ENCODE data around the gene MYH7B.

MYH7B gene

DNA sequence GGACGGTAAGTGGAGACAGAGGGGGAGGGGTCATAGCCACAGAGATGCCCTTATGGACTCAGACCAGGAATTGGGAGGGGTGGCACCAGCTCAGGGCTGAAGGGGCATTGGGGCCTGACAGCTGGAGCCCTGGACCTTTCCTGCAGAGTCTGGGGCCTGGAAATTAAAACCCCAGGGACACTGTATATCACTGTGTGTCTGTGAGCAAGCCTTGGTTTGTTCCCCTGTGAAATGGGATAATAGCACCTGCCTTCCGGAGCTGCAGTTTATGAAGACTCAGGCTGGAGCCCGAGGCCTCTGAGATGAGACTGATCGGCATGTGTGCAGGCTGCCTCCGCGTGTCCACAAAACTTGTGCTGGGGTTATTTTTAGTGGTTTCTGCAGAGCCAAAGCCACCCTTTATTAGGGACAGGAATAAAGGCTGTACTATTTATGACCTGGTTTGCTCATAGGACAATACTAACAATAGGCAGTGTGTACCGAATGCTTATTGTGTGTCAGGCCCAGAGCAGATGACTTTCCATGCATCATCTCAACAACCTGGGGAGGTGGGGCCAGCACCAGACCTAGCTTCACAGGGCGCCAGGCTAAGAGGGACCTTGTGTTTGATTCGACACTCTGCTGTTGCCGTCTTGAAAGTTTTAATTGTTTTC is 22.6 kb downstream of the MYH7B start:
- DNase-seq = no peak

DNA sequence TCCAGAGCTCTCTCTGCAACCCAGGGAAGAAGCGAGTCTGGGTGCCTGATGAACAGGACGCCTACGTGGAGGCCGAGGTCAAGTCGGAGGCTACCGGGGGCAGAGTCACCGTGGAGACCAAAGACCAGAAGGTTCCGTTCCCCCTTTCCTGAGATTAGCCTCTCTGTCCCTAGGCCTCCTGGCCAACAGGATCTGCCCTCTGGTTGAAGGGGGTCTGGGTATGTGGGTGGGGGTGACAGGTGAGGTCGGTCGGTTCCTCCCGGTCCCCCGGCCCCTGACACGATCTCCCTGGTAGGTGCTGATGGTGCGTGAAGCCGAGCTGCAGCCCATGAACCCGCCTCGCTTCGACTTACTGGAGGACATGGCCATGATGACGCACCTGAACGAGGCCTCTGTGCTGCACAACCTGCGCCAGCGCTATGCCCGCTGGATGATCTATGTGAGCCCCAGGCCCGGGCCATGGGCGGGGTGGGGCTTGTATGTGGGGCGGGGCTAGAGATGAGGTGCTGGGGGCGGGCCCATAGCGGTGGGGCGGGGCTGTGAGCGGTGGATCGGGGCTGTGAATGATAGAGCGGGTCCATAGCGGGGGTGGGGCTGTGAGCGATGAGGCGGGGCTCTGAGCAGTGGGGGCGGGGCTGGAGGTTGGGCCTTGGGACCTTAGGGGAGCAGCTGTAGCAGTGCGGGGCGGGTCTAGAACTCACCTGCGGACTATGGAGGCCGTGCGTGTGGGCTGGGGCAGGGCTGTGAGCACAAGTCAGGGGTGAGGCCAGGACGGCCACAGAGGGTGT is 23.9 kb downstream of the MYH7B start:
- DNase-seq = no peak

DNA sequence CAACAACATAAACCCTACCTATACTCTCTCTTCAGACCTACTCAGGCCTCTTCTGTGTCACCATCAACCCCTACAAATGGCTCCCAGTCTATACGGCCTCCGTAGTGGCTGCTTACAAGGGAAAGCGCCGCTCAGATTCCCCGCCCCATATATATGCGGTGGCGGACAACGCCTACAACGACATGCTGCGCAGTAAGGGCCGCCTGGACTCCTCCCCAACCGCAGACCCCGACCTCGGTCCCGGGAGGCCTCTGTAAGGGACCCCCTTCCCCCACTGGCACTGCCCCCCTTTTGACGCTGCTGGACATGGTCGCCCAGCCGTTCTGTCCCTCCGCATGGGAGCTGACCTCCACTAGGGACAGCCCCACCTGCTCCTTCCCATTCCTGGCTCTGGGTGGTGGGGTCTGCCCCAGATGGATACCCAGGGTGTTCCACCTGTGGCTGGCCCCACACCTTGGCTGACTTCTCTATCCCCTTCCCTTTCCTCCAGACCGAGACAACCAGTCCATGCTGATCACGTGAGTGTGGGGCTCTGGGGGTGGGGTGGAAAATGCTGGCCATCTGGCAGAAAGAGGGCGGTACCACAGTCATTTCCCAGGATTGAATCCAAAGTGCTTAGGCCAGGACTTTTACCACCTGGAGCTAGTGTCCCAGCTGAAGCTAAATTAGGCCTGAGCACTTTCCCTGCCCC is 25.0 kb downstream of the MYH7B start:
- DNase-seq = peak; percentile 85

DNA sequence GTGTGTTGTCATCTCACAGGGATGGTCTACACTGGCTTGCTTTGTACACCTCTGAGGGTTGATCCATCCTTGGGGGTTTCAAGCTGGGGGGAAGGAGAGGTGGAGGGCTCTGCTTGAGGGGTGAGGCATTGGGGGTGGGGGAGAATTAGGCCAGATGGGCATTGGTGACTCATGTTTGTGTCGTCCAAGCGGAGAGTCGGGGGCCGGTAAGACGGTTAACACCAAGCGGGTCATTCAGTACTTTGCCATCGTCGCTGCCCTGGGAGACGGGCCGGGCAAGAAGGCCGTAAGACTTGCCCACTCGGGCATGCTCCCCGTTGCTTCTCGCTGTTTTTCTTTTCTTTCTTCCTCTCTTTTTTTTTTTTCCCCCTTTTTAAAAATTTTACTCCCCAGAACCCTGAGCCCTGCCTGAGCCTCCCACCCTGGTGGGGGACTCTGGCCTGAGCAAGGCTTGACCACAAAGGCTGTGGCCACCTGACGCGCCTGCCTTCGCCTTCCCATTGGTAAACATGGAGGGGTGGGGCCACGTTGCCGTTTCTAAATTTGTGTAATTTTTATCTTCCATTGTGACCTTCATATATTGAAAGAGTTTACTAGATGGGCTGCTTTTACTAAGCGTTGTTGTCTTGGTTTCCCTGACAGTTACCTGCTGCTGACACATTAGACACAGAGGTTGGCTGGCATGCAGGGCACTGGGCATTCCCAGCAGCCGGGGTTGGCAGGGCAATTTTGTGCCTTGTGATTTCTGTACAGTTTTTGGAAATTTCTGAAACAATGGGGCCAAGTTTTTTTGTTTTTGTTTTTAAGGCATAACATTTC is 26.8 kb downstream of the MYH7B start:
- no peak for DNase-seq

DNA sequence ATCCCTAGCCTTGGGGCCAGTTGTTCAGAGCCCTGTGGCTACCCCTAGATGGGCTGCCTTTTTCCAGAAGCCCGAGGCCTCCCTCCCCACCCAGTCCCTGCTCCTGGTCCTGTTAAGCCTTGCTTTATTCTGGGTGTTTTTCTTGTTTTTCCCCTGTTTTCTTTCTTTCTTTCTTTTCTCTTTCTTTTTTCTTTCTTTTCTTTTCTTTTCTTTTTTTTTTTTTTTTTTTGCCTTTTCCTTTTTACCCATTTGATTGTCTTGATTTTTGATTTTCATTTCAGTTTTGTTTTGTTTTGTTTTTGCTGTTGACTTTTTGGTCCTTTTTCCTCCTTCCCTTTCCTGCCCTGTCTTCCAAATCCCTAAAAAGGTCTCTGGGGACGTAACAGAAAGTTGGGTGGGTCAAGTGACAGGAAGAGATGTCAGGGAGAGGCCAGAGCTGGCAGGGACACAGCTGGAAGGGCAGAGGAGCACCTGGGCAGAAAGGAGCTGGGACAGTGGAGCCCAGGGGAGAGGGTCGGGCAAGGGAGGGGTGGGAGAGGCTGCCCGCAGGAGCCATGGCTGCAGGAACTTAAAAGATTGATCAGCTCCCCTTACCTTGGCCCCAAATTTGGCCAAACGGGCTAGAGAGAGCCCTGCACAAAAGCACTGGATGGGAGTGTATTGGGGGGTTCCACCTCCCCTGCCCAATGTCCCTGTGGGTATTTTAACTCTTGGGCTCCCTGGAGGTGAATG is 27.6 kb downstream of the MYH7B start:
- DNase-seq = no peak

DNA sequence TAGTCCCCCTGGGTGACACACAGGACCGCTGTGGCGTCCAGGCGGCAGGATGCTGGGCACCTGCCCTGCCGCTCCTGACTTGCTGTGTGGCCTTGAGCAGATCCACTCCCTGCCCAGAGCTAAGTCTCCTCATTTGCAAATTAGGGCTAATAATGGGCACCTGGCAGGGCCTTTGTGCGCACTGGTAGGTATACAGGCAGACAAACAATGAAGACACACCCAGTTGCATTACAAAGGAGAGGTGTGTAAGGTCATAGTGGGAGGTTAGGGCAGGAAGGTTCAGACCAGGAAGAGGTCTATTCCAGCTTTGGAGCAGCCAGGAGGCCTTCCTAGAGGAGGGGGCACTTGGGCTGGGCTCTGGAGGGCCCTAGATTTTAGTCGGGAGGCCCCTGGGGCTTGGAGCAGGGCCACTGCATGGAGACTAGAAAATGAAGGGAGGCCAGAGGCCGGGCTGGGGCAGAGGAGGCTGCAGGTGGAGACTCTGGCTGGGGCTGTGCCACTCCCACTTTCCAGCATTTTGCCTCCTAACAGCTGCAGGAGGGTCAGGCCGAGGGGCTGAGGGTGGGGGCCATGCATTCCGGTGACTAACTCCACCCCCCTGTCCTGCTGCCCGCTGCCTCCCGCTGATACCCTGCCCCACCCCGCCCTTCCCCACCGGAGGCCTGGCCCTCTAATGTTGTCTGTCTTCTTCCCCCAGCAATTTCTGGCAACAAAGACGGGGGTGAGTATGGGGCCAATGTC is 28.5 kb downstream of the MYH7B start:
- no peak for DNase-seq

DNA sequence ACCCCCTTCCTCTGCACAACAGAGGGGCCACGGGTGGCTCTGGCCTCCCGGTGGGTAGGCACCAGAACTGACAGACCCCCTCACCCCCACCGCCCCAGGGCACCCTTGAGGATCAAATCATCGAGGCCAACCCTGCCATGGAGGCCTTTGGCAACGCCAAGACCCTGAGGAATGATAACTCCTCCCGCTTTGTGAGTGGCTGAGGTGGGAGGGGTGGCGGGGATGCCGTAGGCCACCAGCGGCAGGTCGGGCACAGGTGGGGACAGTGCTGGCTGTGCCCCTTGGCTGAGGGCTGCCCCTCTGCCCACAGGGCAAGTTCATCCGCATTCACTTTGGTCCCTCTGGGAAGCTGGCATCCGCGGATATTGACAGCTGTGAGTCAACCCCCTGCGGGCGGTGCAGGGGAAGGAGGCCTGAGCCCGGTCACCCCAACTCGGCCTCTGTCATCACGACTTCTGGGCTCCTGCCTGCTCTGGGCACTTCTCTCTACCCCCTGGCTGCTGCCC is 29.1 kb downstream of the MYH7B start:
- DNase-seq = no peak

DNA sequence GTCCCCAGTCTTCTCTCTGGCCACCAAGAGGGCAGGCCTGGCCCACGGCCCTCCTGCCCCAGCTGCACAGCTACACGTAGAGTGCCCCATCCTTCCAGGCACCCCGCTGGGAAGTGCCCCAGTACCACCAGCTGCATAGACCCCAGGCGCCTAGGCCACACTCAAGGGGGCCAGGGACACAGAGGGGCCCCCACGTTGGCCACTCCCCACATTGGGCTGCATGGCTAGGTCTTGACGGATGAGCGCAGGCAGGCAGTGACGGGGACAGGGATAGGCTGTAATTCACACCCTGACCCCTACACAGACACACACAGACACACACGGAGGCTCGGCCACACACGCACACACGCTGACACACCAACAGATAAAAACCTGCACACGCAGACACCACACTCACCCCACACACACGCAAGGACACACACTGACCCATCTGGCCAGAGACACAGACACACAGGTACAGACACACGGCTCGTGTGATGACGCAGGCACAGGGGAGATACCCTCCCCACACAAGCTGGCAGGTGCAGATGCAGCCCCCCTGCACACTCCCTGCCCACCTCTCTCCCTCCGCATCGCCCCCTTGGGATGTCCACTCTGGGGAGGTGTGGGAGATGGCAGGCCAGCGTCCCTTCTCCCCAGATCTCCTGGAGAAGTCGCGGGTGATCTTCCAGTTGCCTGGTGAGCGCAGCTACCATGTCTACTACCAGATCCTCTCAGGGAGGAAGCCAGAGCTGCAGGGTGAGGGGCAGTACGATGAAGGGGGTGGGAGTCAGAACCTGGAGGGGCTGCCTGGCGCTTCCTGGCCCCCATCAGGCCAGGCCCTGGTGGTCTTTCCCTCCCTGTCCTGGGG is 30.0 kb downstream of the MYH7B start:
- DNase-seq = no peak

DNA sequence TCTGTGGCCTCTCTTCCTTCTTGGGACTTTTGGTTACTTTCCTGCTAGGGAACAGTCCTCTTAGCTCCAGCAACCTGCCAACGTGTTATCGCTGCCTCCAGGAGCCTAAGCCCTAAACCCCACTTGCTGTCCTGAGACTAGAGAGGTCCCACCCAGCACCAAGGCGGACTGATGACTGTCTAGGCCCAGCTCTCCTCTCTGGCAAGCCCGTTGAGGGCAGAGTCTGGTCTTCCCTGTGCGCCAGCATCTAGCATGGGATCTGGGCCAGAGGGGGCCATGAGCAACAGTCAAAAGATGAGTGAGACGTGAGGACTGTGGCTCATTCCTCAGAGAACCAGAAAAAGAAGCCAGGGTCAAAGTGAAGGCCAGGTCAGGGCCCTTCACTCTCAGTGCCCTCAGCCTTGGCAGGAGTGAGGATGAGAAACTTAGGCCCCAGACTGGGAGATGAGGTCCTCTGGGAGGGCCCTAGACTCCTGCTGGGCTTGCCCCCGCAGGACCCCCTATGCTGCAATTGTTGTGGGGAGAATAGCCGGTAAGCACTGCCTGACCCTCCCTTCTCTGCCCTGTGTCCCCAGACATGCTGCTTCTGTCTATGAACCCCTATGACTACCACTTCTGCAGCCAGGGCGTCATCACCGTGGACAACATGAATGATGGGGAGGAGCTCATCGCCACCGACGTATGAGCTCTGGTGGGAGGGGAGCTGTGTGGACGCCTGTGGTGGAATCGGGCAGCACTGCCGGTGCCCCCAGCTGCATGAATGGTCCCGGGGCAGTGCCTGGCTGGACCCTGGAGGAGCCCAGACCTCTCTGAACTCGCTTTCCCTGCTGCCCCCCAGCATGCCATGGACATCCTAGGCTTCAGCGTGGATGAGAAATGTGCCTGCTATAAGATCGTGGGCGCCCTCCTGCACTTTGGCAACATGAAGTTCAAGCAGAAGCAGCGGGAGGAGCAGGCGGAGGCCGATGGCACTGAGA is 30.9 kb downstream of the MYH7B start:
- DNase-seq = no peak

DNA sequence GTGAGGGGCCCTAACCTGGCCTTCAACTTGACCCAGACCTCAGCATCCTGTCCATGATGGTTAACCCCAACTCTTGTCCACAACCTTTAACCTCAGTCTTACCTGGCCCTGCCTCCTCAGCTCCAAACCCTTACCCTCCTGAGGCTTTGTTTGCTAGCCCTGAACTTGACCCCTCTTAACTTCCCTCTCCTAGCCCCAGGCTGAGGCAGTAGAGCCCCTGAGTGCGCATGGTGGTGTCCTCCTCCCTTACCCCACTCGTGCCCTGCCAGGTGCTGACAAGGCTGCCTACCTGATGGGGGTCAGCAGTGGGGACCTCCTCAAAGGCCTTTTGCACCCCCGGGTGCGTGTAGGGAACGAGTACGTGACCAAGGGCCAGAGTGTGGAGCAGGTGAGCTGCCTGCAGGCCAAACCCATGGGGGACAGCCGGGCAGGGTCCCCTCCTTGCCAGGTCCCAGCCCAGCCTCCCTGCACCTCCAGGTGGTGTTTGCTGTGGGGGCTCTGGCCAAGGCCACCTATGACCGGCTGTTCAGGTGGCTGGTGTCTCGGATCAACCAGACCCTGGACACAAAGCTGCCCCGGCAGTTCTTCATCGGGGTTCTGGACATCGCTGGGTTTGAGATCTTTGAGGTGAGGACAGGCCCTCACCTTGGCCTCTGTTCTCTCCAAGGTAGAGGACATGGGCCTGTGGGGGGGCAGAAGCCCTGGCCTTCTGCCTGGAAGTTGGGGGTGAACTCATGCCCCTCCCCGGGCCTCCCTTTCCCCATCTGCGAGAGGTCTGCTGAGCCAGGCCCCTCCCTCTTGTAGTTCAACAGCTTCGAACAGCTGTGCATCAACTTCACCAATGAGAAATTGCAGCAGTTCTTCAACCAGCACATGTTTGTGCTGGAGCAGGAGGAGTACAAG is 31.9 kb downstream of the MYH7B start:
- DNase-seq = no peak

DNA sequence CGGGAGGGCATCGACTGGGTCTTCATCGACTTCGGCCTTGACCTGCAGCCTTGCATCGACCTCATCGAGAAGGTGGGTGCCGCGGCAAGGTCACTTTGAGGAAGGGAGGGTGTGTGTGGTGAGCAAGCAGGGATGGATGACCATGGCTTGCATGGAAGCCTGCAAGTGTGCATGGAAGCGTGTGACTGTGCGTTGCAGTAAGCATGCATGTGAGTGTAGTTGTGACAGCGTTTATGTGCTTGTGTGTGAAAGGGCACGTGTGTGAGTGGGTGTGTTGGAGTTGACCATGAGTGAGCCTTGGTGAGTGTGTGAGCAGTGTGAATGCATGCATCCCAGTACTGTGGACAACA is 32.5 kb downstream of the MYH7B start:
- DNase-seq = no peak

DNA sequence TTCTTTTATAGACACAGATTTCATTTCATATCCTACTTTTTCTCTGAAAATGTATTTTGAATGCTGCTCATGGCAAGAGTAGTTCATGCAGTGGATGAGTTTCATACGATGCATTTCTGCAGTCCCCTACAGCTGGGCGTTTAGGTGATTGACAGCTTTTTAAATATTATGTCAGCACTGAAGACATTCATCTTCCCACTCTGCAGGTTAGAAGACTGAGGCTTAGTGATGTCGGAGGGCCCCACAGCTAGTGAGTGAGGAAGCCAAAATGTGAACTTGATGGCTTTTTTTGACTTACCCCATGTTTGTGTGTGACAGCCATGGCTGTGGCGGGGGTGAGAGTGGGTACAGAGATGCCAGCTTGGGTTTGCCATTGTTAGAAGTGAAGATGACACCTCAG is 33.5 kb downstream of the MYH7B start:
- no peak for DNase-seq

DNA sequence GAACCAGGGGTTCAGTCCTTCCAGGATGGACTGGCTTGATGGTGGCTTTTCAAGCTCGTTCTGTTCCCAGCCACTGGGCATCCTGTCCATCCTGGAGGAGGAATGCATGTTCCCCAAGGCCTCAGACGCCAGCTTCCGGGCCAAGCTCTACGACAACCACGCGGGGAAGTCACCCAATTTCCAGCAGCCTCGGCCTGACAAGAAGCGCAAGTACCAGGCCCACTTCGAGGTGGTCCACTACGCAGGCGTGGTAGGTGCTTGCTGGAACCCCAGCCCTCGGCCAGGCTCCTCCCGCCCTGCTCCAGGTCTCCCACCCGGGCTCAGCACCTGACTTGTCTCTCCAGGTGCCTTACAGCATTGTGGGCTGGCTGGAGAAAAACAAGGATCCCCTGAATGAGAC is 34.0 kb downstream of the MYH7B start:
- DNase-seq = no peak

DNA sequence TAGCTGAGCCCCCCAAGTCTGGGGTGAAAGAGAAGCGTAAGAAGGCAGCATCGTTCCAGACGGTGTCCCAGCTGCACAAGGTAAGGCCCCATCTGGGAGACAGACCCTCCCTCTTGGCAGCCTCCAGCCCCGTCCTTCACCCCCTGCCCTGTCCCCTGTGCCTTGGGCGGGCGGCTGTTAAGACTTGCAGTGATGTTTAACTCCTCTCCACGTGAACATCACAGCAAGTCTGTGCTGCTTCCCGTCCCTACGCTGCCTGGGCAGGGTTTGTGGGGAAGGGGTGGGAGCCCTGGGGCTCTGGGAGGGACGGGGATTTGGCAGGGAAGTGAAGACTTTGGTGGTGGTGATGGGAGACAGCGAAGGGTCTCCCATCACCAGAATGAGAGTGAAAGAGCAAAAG is 34.6 kb downstream of the MYH7B start:
- DNase-seq = no peak

DNA sequence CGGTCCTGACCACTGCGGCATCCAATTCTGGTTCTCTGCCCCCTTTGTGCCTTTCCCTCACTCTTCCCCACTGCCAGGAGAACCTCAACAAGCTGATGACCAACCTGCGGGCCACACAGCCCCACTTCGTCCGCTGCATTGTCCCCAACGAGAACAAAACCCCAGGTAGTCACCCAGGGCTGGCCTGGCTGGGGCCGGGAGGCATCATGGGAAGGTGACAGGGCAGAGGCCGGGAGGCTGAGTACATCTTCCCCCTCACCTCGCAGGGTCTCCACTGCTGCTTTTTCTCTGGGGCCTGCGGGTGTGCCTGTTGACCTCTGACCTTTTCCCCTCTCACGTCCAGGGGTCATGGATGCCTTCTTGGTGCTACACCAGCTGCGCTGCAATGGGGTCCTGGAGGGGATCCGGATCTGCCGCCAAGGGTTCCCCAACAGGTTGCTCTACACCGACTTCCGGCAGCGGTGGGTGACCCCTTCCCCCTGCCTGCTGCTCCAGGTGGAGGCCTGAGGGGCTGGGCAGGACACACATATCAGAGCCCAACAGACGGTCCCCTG is 35.1 kb downstream of the MYH7B start:
- DNase-seq = no peak

DNA sequence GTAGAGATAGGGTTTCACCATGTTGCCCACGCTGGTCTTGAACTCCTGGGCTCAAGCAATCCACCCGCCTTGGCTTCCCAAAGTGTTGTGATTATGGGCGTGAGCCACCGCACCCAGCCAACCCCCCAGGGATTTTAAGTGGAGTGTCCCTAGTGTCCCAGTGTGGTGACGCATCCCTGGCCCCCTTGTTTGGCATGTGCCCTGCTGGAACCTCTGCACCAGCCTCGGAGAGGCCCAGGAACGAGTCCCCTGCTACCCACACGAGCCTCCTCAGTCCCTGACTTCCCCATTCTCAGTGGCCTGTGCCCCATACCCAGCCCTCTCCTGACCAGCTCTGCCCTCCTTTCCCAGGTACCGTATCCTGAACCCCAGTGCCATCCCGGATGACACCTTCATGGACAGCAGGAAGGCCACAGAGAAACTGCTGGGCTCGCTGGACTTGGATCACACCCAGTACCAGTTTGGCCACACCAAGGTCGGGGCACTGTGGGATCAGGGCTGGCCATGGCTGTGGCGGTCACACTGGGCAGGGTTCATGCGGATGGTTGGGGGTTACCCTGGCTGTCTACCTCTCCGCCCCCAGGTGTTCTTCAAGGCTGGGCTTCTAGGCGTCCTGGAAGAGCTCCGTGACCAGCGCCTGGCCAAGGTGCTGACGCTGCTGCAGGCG is 37.2 kb downstream of the MYH7B start:
- DNase-seq = no peak

DNA sequence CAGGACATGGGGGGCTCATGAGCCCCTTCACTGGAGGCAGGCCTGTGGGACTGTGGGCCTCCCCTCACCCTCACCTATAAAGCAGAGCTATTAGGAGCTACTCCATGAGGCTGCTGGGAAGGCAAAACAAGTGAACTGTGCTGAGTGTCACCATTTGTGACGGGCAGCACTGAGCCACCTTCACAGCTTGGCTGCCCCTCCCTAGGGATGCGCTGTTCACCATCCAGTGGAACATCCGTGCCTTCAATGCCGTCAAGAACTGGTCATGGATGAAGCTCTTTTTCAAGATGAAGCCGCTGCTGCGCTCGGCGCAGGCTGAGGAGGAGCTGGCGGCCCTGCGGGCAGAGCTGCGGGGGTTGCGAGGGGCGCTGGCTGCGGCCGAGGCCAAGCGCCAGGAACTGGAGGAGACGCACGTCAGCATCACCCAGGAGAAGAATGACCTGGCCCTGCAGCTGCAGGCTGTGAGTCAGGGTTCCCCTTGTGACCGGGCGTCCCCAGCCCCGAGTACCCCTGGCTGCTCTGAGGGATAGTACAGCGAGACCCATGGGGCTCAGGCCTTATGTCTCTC is 38.4 kb downstream of the MYH7B start:
- no peak for DNase-seq

Measured in DMS 273 treated with DMSO at 0.1 percent for 48 hours (cell line).